NCI-H69 (cell line): ENCODE results near the gene OPN5.

Experiments used
- DNase-seq: peaks from one replicate; lab custom pipeline; 2025; lab: John Stamatoyannopoulos, UW

Gene OPN5

GRCh38 chr6:47789553-47789952 is 7.7 kb downstream of the OPN5 start:
- peak; percentile 36 for DNase-seq

DNA sequence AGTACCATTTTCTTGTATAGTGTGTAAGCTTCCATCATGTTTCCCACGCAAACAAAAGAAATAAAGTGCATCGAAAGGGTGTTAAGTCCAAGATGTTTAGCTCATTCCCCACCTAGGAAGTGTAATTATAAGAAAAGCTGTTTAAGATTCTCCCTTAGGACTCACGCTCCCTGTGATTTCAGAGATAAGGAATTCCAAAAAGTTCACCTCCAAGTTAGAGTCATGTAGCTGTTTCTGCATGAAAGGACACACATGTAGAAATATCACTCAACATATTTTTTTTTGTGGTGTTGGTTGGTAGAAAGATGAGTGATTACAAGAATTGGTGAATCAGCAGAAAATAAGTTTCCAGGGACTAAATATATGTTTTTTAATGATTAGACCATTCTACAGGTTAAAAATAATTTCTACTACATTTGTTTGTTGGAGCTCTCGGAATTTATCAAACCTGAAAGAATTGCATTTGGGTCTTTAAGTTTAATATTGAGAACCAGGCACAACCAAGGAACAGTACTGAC is 10.4 kb downstream of the OPN5 start:
- no peak for DNase-seq

DNA sequence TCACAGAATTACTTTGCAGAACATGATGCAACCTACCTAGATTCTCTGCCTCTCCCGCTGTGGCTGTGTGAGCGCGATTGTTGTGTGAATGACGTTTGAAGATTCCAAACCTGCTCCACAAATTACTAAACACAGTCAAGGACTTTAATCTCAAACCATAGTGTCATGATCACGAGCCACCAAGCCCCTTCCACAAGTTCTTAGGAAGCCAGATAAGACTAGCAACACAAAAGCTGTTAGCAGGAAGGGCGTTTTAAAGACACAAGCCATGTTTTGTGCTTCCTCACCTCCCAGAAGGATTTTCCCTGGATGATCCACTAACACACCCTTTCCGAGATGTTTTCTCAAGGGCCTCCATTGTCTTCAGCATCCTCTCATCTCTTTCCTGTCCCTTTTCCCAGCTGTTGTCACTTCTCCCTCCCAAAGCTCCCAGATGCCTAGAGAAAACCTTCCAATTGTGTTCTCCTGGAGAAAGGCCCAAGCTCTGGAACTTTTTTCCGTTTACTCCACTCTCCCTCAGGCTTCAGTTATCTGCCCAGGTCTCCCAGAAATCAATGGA is 12.8 kb downstream of the OPN5 start:
- no peak for DNase-seq

DNA sequence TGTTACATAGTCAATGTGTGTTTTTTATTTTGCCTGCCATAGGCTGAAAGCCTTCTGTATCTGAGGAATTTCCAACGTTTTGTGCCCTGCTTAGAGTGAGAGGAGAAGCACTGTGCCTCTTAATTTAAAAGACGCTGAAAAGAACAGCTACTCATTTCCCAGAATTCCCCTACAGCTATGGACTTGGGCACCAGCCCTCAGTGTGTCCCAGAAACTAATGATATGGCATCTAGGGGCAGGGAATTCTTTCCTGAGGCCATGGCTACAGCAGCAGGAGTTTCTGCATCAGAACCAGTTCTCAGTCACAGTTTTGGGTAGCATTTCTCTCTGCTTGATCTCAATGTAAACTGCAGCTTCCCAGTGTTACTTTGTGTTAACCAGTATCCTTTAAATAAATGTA is 20.2 kb downstream of the OPN5 start:
- DNase-seq, result no peak

- DNase-seq, result no peak
These were observed 23.0 kb downstream of the OPN5 start for GRCh38 chr6:47804821-47805220.

- no peak for DNase-seq
These were observed 28.0 kb downstream of the OPN5 start for GRCh38 chr6:47809873-47810272.

- peak; percentile 66 for DNase-seq
These were observed 29.1 kb downstream of the OPN5 start for GRCh38 chr6:47810885-47811284.

GRCh38 chr6:47811443-47811842 is 29.6 kb downstream of the OPN5 start:
- DNase-seq, result no peak

GRCh38 chr6:47817749-47818148 is 35.9 kb downstream of the OPN5 start:
- DNase-seq, result no peak

GRCh38 chr6:47819461-47819860 is 37.6 kb downstream of the OPN5 start:
- peak; percentile 56 for DNase-seq

DNA sequence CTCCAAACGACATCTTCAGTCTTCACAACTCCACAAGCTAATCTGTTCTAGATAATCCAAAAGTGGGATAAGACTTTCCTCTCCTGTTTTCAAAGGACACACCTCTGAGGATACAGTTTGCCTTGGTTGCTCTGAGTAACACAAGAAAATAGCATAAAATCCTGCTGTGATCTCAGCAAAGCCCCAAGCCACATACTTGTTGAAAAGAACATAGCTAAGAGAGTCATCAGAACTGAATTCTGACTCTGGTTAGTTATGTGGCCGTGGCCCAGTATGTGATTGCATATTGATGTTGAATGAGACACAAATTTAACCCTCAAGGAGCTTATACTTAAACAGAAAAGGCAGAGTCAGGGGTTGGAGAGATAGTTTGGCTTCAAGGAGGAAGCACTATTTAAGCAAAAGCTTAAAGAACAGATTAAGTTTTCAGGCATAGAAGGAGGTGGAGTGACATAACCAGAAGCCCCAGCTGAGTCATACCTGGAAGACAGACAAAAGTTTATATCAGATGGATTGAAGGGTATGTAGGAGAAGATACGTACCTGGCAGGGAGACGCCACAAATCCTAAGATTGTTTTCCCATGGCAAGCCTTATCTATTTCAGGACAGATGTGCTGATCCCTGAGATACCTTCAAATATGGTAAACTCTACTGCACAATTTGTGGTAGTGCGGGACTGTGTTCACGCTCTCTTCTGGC is 41.2 kb downstream of the OPN5 start:
- no peak for DNase-seq

GRCh38 chr6:47832386-47833100 is 50.7 kb downstream of the OPN5 start:
- no peak for DNase-seq

DNA sequence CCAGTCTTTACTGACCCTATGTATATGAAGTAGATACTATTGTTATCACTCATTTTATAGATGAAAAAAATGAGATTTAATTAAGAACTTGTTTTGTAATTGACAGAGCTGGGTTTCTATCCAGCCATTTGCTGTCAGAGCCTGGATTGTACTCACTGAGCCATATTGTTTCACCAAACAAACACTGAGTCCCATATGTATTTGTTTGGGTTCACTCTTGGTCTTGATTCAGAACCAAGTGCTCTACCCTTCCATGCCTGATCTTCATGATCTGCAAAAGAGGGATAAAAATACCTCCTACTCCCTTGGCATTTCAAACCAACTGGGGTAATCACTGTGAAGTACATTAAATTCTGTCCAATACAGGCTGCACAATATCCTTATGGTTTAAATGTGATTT is 52.4 kb downstream of the OPN5 start:
- DNase-seq, result no peak

DNA sequence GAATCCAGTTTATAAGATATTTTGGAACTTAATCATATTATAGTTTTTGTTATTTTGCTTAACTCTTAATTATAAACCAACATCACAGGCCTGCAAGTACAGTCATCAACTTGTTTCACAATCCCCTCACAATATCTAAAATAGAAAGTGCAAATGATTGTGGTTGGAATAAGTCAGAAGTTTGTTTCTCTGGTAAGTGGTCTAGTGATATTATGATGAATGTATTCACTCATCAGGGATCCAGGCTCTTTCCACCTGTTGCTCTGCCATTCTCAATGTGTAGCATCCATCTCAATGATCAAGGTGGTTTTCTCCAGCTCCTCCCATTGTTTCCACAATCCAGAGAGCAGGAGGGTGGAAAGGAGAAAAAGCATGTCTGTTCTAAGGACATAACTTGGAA is 54.2 kb downstream of the OPN5 start:
- DNase-seq, result no peak

- DNase-seq, result peak; percentile 23
These were observed 54.8 kb downstream of the OPN5 start for GRCh38 chr6:47836639-47837038.

DNA sequence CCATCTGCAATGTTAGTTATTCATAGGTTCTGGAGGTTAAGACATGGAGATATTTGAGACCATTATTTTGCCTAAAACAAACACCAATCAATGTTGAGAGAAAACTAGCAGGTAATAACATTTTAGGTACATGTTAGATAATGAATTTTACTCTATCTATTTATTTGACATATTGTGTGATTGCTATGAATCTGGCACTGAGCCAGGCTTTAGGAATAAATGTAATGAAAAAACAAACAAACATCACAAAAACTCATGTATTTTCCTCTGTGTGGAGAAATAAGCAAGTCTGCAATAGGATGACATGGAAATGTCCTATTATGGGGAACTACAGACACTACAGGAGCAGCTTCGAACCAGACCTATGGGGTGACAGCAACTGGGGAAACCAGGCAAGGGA is 57.8 kb downstream of the OPN5 start:
- no peak for DNase-seq

GRCh38 chr6:47844881-47845280 is 63.0 kb downstream of the OPN5 start:
- peak; percentile 57 for DNase-seq

DNA sequence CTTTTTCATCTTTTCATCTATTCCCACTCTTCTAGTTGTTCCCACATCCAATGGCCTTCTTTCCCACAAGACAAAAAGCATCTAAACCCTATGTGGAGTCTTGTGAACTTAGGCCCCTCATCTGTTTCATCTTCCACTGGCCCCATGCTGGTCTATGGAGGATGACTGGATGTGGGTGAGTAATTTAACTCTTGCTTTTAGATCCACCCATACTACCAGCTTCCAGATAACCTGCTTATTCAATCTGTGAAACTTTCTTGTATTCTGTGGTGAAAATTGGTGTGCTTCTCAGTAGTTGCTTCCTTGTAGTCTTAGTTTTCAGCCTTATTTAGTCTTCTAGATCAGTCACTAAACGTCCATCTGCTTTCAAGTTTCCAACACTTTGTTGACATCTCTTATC is 64.9 kb downstream of the OPN5 start:
- no peak for DNase-seq

GRCh38 chr6:47851091-47851490 is 69.3 kb downstream of the OPN5 start:
- peak; percentile 89 for DNase-seq

DNA sequence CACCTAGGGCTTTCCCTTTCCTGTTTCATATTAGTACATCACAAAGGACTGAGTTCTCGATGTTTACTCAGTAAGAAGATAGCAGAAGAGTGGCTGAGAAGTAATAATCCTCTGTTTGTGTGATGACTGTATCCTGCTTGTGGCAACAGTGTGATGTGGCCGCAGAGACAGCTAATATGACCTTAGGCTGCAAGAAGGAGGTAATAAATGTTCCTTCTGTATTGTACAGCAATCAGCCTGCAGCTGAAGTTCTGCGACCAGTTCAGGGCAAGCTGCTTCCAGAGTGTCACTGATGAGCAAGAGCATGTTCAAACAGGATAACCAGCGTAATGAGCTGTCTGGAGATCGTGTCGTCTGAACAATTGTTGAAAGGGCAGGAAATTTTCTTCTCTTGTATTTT is 70.9 kb downstream of the OPN5 start:
- DNase-seq, result peak; percentile 27

- DNase-seq, result peak; percentile 24
These were observed 71.9 kb downstream of the OPN5 start for GRCh38 chr6:47853766-47854165.

GRCh38 chr6:47854971-47855370 is 73.1 kb downstream of the OPN5 start:
- peak; percentile 77 for DNase-seq

- peak; percentile 9 for DNase-seq
These were observed 77.3 kb downstream of the OPN5 start for GRCh38 chr6:47859175-47859574.
